Left lung (tissue), 10 donors: ENCODE measurements around the gene ZNF274. TPM values are rescaled to one million over a fixed set of nuclear protein-coding genes. Genes with fewer than 3 reads are reported as not detected.
"Not testable (repeated sequence)": the region's sequence is repeated elsewhere in the genome, so short reads cannot be mapped to it uniquely, and the experiment has no call there.

Experiments
- ATAC-seq: fragments of 200-7000 bp; cut with Tn5 transposase; one replicate; pipeline ENCODE4 v1.9.1; 2020; ENCODE audit warnings: moderate library complexity
- DNase-seq, 4 donors: peaks; one replicate each; pipeline ENCODE4 v3.0.0-alpha.2; 2013 to 2020
- H3K27ac ChIP-seq, 2 donors: fragments of 200-600 bp; sonication (generic) in 1 of 2; one replicate each; pipeline versions ENCODE4 v1.5.0 to v1.8.0; 2020 to 2021
- H3K27me3 ChIP-seq, 2 donors: fragments of 200-600 bp; sonication (generic) in 1 of 2; one replicate each; pipeline versions ENCODE4 v1.5.0 to v1.8.0; 2020 to 2021
- H3K36me3 ChIP-seq, 2 donors: fragments of 200-600 bp; sonication (generic) in 1 of 2; one replicate each; pipeline versions ENCODE4 v1.5.0 to v1.8.0; 2020 to 2021
- H3K4me1 ChIP-seq, 2 donors: fragments of 200-600 bp; one replicate each; pipeline ENCODE4 v1.8.0; 2021
- H3K4me3 ChIP-seq, 2 donors: fragments of 200-600 bp; sonication (generic) in 1 of 2; one replicate each; pipeline versions ENCODE4 v1.5.0 to v1.8.0; 2020 to 2021; ENCODE audit warnings: mild to moderate bottlenecking in 1 of 2
- H3K9me3 ChIP-seq, 2 donors: fragments of 200-600 bp; sonication (generic) in 1 of 2; one replicate each; pipeline versions ENCODE4 v1.5.0 to v1.8.0; 2020 to 2021
- intact Hi-C, 2 donors: fragments of 100-400 bp; cut with DNase I; formaldehyde crosslinking; loops; one replicate each; pipeline versions ENCODE4 v1.11.2 to v1.14.2; 2022
- polyA plus RNA-seq, 6 donors: library from polyadenylated mRNA; unstranded; fragments of 120-200 nt; gene quantifications; one replicate each; pipeline ENCODE4 v1.2.1, GENCODE V29; 2013; ENCODE audit not compliant: insufficient read length in 6 of 6
- total RNA-seq, 2 donors: library from RNA; stranded (reverse); fragmentation: NEBNext Ultra II Directional; extraction: Animal tissue kit (Norgen Biotek cat#: 25700); gene quantifications; one replicate each; pipeline ENCODE4 v1.2.1, GENCODE V29; 2021
- TF ChIP-seq, protein P1 (sequence below), 2 donors: fragments of 200-600 bp; sonication (generic) in 1 of 2; IDR thresholded peaks; one replicate each; pipeline versions ENCODE4 v1.5.0 to v1.8.0; 2021; ENCODE audit warnings: antibody characterized with exemption in 2 of 2
- donor health status: DM: no; HTN: yes; CAD: no.
- donor health status: DM: no; HTN: no; CAD: no.

Gene ZNF274
- total and polyA plus RNA-seq, 8 donors, result 18.7 to 25.9 (median 21.8) TPM

GRCh38 chr19:58243351-58243750 lies 60.5 kb downstream of the ZNF274 start:
- TF ChIP-seq, protein P1, sequence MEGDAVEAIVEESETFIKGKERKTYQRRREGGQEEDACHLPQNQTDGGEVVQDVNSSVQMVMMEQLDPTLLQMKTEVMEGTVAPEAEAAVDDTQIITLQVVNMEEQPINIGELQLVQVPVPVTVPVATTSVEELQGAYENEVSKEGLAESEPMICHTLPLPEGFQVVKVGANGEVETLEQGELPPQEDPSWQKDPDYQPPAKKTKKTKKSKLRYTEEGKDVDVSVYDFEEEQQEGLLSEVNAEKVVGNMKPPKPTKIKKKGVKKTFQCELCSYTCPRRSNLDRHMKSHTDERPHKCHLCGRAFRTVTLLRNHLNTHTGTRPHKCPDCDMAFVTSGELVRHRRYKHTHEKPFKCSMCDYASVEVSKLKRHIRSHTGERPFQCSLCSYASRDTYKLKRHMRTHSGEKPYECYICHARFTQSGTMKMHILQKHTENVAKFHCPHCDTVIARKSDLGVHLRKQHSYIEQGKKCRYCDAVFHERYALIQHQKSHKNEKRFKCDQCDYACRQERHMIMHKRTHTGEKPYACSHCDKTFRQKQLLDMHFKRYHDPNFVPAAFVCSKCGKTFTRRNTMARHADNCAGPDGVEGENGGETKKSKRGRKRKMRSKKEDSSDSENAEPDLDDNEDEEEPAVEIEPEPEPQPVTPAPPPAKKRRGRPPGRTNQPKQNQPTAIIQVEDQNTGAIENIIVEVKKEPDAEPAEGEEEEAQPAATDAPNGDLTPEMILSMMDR (IDR thresholded peaks at IDR 0.05), result no peak
- Histone ChIP-seq H3K27me3 (no peaks in the 10 kb centered on the region), H3K27ac (no peak overlapping the region), H3K4me1 (no peaks in the 10 kb centered on the region), H3K9me3 (peaks cover 0 to 100% of the 10 kb centered on the region in 2 donors), H3K4me3 (no peak overlapping the region), H3K36me3 (peaks cover 0 to 100% of the 10 kb centered on the region in 2 donors)
- DNase-seq, result no peak
- intact Hi-C loops, result no loop called here
- ATAC-seq, result no peak

GRCh38 chr19:58248886-58249285 lies 66.0 kb downstream of the ZNF274 start:
- TF ChIP-seq, protein P1 (IDR thresholded peaks at IDR 0.05), result no peak
- H3K4me1 ChIP-seq, result no peaks in the 10 kb centered on the region
- H3K27ac ChIP-seq, result no peak overlapping the region
- ATAC-seq (no peak), DNase-seq (no peak)
- no peaks in the 10 kb centered on the region for H3K27me3 ChIP-seq
- H3K4me3 ChIP-seq, result no peak overlapping the region
- intact Hi-C loops, result no loop called here
- H3K9me3 ChIP-seq, result peaks cover 4 to 100% of the 10 kb centered on the region in 2 donors
- H3K36me3 ChIP-seq, result peaks cover 0 to 100% of the 10 kb centered on the region in 2 donors

- peaks cover 0 to 100% of the 10 kb centered on the region in 2 donors for H3K36me3 ChIP-seq
- peaks cover 4 to 100% of the 10 kb centered on the region in 2 donors for H3K9me3 ChIP-seq
- no peak for ATAC-seq
- TF ChIP-seq, protein P1 (IDR thresholded peaks at IDR 0.05), result no peak
- no peak overlapping the region for H3K4me3 ChIP-seq
- no peaks in the 10 kb centered on the region for H3K4me1 ChIP-seq
- intact Hi-C loops, result loop anchor here in 1 of 2 donors (10.0 kb wide), 1 partner anchor 47 kb away; no protein-coding TSS in a partner anchor
- no peak for DNase-seq
- no peaks in the 10 kb centered on the region for H3K27me3 ChIP-seq
- H3K27ac ChIP-seq, result no peak overlapping the region
Observed at GRCh38 chr19:58252102-58252685, 69.3 kb downstream of the ZNF274 start.

GRCh38 chr19:58258259-58258658 lies 75.4 kb downstream of the ZNF274 start:
- DNase-seq, H3K27ac ChIP-seq, H3K4me1 ChIP-seq, H3K4me3 ChIP-seq, ATAC-seq, H3K27me3 ChIP-seq: not testable (repeated sequence)
- H3K9me3 ChIP-seq, result peaks cover 27 to 99% of the 10 kb centered on the region in 2 donors
- intact Hi-C loops, result loop anchor here in 1 of 2 donors (10.0 kb wide), 1 partner anchor 53 kb away; no protein-coding TSS in a partner anchor
- peaks cover 0 to 100% of the 10 kb centered on the region in 2 donors for H3K36me3 ChIP-seq

GRCh38 chr19:58261600-58261967 lies 78.7 kb downstream of the ZNF274 start:
- intact Hi-C loops, result no loop called here
- no peak overlapping the region for H3K27ac ChIP-seq
- no peak for DNase-seq
- H3K9me3 ChIP-seq, result peaks cover 32 to 99% of the 10 kb centered on the region in 2 donors
- TF ChIP-seq, protein P1 (IDR thresholded peaks at IDR 0.05), result no peak
- H3K27me3 ChIP-seq, result no peaks in the 10 kb centered on the region
- no peak for ATAC-seq
- no peak overlapping the region for H3K4me3 ChIP-seq
- peaks cover 0 to 100% of the 10 kb centered on the region in 2 donors for H3K36me3 ChIP-seq
- H3K4me1 ChIP-seq, result no peaks in the 10 kb centered on the region
